GM18502 (cell line): ENCODE results near the gene SPO11.
A peak's percentile ranks its signal among the peaks of the same experiment; 100 is the strongest.

ENCODE experiments used
- ATAC-seq: cut with Tn5 transposase; IDR thresholded peaks from one replicate; pipeline ENCODE4 v1.9.1; 2021; ENCODE audit warnings: mild to moderate bottlenecking; ENCODE audit not compliant: unreplicated experiment, poor library complexity

The SPO11 gene

DNA sequence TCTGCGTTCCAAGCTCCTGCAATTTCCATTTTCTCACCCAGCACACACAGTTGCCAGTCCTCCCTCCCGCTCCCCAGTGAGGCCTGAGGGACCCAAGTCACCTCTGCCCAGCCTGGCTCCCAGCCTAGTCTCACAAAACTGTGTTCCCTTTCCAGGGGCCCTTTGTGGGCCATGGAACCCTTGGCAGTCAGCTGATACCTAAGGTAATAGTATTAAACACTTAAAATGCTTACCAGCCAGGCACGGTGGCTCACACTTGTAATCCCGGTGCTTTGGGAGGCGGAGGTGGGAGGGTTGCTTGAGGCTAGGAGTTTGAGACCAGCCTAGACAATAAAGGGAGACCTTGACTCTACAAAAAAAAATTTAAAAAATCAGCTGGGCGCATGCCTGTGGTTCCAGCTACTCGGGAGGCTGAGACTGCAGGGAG lies 58.4 kb downstream of the SPO11 start:
- ATAC-seq, result no peak

DNA sequence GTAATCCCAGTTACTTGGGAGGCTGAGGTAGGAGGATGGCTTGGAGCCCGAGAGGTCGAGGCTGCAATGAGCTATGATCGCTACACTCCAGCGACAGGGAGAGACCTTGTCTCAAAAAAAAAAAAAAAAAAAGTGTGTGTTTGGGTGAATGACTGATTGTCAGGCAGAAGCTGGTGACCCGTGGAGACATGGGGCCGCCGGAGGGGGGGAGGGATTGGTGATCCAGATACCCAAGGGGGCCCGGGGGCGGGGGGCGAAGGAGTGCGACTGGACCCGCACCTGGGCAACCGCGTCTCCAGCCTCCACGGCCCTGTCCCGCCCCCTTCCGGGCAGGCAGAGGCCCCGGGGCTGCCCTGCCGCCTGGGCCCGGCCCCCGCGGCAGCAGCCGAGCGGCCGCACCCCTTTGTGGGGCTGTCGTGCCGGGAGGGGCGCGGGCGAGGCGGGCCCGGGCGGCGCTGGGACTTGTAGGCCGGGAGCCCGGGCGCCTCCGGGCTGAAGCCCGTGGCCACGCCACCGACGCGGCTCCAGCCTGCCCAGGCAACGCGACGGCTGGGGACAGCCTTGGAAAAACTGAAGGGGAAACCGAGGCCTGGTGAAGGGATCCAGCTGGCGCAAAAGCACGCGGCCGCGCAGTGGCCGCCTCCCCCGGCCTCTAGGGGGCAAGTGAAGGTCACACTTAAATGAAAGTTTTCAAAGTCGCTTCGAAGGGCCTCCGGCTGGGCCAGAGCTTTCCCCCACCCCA lies 59.5 kb downstream of the SPO11 start:
- peak; percentile 28 for ATAC-seq

- no peak for ATAC-seq
These were observed 60.3 kb downstream of the SPO11 start for GRCh38 chr20:57389695-57390603.

- ATAC-seq, result peak; percentile 45
These were observed 61.2 kb downstream of the SPO11 start, which contains the start of gene RBM38 for GRCh38 chr20:57390604-57391438. Gene RBM38, plus strand, starts transcription at chr20:57391396. Its CDS starts 186 bp downstream, at chr20:57391582.

- peak; percentile 8 for ATAC-seq
These were observed 62.1 kb downstream of the SPO11 start for GRCh38 chr20:57391439-57392301.

DNA sequence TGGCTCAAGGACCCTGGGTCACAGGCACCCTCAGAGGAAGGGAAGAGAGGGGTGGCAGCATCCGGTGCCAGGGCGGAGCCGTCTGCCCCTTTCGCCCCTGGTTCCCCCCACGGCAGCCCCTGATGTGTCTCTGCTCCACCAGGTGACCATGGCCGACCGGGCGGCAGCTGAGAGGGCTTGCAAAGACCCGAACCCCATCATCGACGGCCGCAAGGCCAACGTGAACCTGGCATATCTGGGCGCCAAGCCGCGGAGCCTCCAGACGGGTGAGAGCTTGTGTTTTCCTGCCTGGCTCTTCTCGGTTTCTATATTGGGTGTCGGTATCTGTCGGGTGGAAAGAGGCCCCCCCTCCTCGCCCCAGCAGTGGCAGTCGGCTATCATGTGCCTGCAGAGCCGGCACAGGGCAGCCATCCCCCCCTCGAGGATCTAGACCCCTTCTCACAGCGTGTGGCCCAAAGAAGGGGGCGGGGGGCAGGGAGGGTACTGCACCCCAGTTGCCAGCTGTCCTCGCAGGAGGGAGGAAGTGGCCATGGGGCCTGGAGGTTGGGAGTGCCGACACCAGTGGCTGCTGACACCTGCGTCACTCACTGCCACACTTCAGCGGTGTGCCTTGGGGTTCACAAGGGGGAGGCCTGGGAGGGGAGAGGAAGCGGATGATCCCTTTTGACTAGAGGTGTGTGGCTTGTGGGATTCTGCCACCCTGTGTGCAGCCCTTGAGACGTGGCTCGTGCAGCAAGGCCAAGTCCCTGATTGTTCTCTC lies 63.1 kb downstream of the SPO11 start:
- ATAC-seq, result peak; percentile 26
